Activated CD4-positive, alpha-beta T cell treated with anti-CD3 and anti-CD28 coated beads, Interleukin-10, Interleukin-2, amounts not matched to agents 100 ng/mL and 50 ng/mL, durations not matched to agents 16 hours and 8 hours (primary cell): ENCODE results near the gene CFAP54.

Experiments used
- DNase-seq: peaks from one replicate; pipeline ENCODE4 v3.0.0-alpha.2; 2020

Gene CFAP54

GRCh38 chr12:96902076-96902475, 412.7 kb downstream of the CFAP54 start:
- no peak for DNase-seq

GRCh38 chr12:96906498-96906848, 417.1 kb downstream of the CFAP54 start:
- no peak for DNase-seq

GRCh38 chr12:96906849-96907670, 417.7 kb downstream of the CFAP54 start, which contains the start of gene NEDD1:
TSS of gene NEDD1 (plus strand) at chr12:96907257. CDS start at chr12:96909760, 2,503 bp downstream.
- DNase-seq: peak; percentile 91

GRCh38 chr12:96907671-96908422, 418.5 kb downstream of the CFAP54 start:
- peak; percentile 29 for DNase-seq

GRCh38 chr12:96908423-96908675, 419.0 kb downstream of the CFAP54 start:
- no peak for DNase-seq

- DNase-seq: no peak
Observed at GRCh38 chr12:96912261-96912660, 422.9 kb downstream of the CFAP54 start.

- DNase-seq: no peak
Observed at GRCh38 chr12:96912943-96913342, 423.6 kb downstream of the CFAP54 start.

GRCh38 chr12:96919510-96920210, 430.3 kb downstream of the CFAP54 start:
- no peak for DNase-seq
